HepG2 (cell line): ENCODE results near the gene FABP6. TPM values are rescaled to one million over a fixed set of nuclear protein-coding genes. Genes with fewer than 3 reads are reported as not detected.

Experiments
- AHR ChIP-seq: IDR thresholded peaks from 2 replicates; pipeline ENCODE4 v1.6.1; 2018; ENCODE audit warnings: missing genetic modification reagents, missing compliant biosample characterization
- CAMTA2 ChIP-seq: sonication (generic); formaldehyde crosslinking; IDR thresholded peaks from 2 replicates; pipeline ENCODE4 v1.4.0; 2020; ENCODE audit warnings: mild to moderate bottlenecking, missing genetic modification reagents, borderline replicate concordance
- CBX2 ChIP-seq, 2 experiments: fragments of 200-600 bp in 1 of 2; sonication (generic); formaldehyde crosslinking in 1 of 2; IDR thresholded peaks; 2 replicates each; pipeline versions ENCODE4 v1.7.0 to v1.8.1; 2018 to 2022; ENCODE audit warnings: low read depth in 2 of 2, low read length in 1 of 2, mild to moderate bottlenecking in 1 of 2, missing genetic modification reagents in 1 of 2
- CBX5 ChIP-seq: sonication (generic); formaldehyde crosslinking; IDR thresholded peaks from 2 replicates; pipeline ENCODE4 v1.4.0; 2020; ENCODE audit warnings: missing genetic modification reagents, borderline replicate concordance
- NRL ChIP-seq: sonication (generic); formaldehyde crosslinking; IDR thresholded peaks from 2 replicates; pipeline ENCODE4 v1.5.0; 2020; ENCODE audit warnings: missing genetic modification reagents, mild to moderate bottlenecking, moderate library complexity, borderline replicate concordance
- PHF8 ChIP-seq: sonication (generic); formaldehyde crosslinking; IDR thresholded peaks from 2 replicates; pipeline ENCODE4 v1.5.0; 2020; ENCODE audit warnings: missing genetic modification reagents
- POLR2AphosphoS2 ChIP-seq: IDR thresholded peaks from 2 replicates; pipeline ENCODE4 v1.6.1; 2011; ENCODE audit warnings: low read depth, low read length, improper control_type of control experiment
- RBM22 ChIP-seq: fragments of 200-400 bp; formaldehyde crosslinking; optimal IDR thresholded peaks from 2 replicates; pipeline ENCODE3; 2017; ENCODE audit warnings: mild to moderate bottlenecking, low read length, moderate library complexity
- SETDB1 ChIP-seq: sonication (generic); formaldehyde crosslinking; IDR thresholded peaks from 2 replicates; pipeline ENCODE4 v1.5.1; 2020; ENCODE audit warnings: missing genetic modification reagents, mild to moderate bottlenecking, borderline replicate concordance
- SOX6 ChIP-seq, 2 experiments: fragments of 450-650 bp in 1 of 2; sonication (generic) in 1 of 2; formaldehyde crosslinking in 1 of 2; IDR thresholded peaks; 2 replicates each; pipeline versions ENCODE4 v1.4.0 to v1.6.1; 2017 to 2020; ENCODE audit warnings: antibody characterized with exemption in 1 of 2, mild to moderate bottlenecking in 1 of 2, missing genetic modification reagents in 1 of 2
- SRY ChIP-seq: sonication (generic); formaldehyde crosslinking; IDR thresholded peaks from 2 replicates; pipeline ENCODE4 v1.8.0; 2022; ENCODE audit warnings: mild to moderate bottlenecking, missing genetic modification reagents
- TCF7 ChIP-seq: sonication (generic); IDR thresholded peaks from 2 replicates; pipeline ENCODE4 v1.6.1; 2016; ENCODE audit warnings: antibody characterized with exemption, low read depth
- XRCC5 ChIP-seq: fragments of 200-400 bp; formaldehyde crosslinking; optimal IDR thresholded peaks from 2 replicates; pipeline ENCODE3; 2017; ENCODE audit warnings: mild to moderate bottlenecking, low read length
- ZNF337 ChIP-seq: sonication (generic); formaldehyde crosslinking; IDR thresholded peaks from 2 replicates; pipeline ENCODE4 v1.5.1; 2020; ENCODE audit warnings: missing genetic modification reagents, low read depth, mild to moderate bottlenecking, borderline replicate concordance
- ZNF33A ChIP-seq: sonication (generic); formaldehyde crosslinking; IDR thresholded peaks from 2 replicates; pipeline ENCODE4 v1.5.1; 2020; ENCODE audit warnings: missing genetic modification reagents, mild to moderate bottlenecking, moderate library complexity, borderline replicate concordance
- ZNF383 ChIP-seq: sonication (generic); formaldehyde crosslinking; IDR thresholded peaks from 2 replicates; pipeline ENCODE4 v1.4.0; 2020; ENCODE audit warnings: missing genetic modification reagents, mild to moderate bottlenecking, borderline replicate concordance
- ZNF768 ChIP-seq: sonication (generic); formaldehyde crosslinking; IDR thresholded peaks from 2 replicates; pipeline ENCODE4 v1.4.0; 2020; ENCODE audit warnings: missing genetic modification reagents
- ZSCAN29 ChIP-seq: sonication (generic); formaldehyde crosslinking; conservative IDR thresholded peaks from 2 replicates; pipeline ENCODE4 v1.4.0; 2020; ENCODE audit warnings: mild to moderate bottlenecking, missing genetic modification reagents
- polyA plus RNA-seq, 8 experiments: library from polyadenylated mRNA; depleted of rRNA in 3 of 8; stranded (reverse) in 7 of 8; unstranded in 1 of 8; fragments of >200 nt; fragmentation: Illumina TruSeq in 4 of 8; extraction: Trizol in 4 of 8; gene quantifications; 2 replicates each; pipeline versions ENCODE4 v1.2.1 to v1.2.3, GENCODE V29; 2011 to 2016; ENCODE audit warnings: low read depth in 4 of 8, missing spikeins in 1 of 8, mixed read lengths in 1 of 8; ENCODE audit not compliant: insufficient read depth in 1 of 8
- total RNA-seq, 5 experiments: library from RNA; depleted of rRNA; stranded (reverse); fragments of >200 nt; fragmentation: Illumina TruSeq; extraction: Trizol; gene quantifications; 2 replicates each; pipeline ENCODE4 v1.2.3, GENCODE V29; 2016; ENCODE audit warnings: low read depth in 1 of 5
- TF ChIP-seq, protein P1 (sequence below), 2 experiments: sonication (generic) in 1 of 2; formaldehyde crosslinking in 1 of 2; IDR thresholded peaks; 2 replicates each; pipeline versions ENCODE4 v1.5.1 to v1.6.1; 2011 to 2020; ENCODE audit warnings: borderline replicate concordance in 1 of 2, low read depth in 1 of 2, low read length in 1 of 2, mild to moderate bottlenecking in 1 of 2, missing genetic modification reagents in 1 of 2, moderate library complexity in 1 of 2
- TF ChIP-seq, protein P2 (sequence below): sonication (generic); formaldehyde crosslinking; IDR thresholded peaks from 2 replicates; pipeline ENCODE4 v1.5.1; 2020; ENCODE audit warnings: mild to moderate bottlenecking, missing genetic modification reagents, moderate library complexity
- TF ChIP-seq, protein P3 (sequence below): IDR thresholded peaks from 2 replicates; pipeline ENCODE4 v1.6.1; 2016; ENCODE audit warnings: low read depth

Gene FABP6
- total and polyA plus RNA-seq, 2 of the 13 experiments (the other 11 are each of a cell fraction or from before 2014, with no cell fraction given) = 0.13 TPM; not detected in 1

DNA sequence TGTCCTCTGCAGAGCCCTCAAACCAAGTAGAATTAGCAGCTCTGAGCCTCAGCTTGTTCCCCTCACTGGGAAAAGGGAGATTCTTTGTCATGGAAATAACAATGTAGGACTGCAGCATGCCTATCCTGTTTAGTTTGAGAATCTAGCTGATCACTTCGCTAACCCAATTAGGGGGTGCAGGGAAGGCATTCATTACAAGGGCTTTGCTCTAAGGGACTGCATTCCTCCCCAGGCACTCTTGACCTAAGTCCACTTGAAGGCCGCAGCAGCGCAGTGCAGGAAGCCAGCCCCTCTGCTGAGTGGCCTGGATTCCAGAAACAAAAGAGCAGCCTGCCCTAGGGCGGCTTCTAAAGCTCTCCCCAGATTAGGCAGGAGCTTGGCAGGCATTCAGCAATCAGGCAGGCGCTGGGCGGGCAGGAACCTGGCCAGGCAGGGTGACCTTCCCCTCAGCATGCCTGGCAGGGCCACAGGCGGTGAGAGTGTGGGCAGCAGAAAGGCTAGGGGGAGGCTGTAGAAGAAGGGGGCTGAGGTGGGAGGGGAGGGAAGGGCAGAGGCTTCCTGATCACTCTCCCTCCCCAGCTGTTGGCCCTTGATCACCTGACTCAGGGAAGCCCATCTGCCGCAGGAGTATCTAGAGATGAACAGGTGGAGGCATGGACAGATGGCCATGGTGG, 58.2 kb downstream of the FABP6 start (continued):
- TF ChIP-seq CBX2 (IDR thresholded peaks at IDR 0.05; ENCODE audit: low read depth, low read length) (no peak), CBX2 (CRISPR knock-in tag; IDR thresholded peaks at IDR 0.05; ENCODE audit: low read depth) (no peak), NRL (CRISPR knock-in tag) (no peak), CAMTA2 (CRISPR knock-in tag) (no peak), SETDB1 (CRISPR knock-in tag) (no peak), SOX6 (IDR thresholded peaks at IDR 0.05) (no peak), SOX6 (CRISPR knock-in tag; IDR thresholded peaks at IDR 0.05) (peak; percentile 27; the same call in 1 of the 2 replicates), ZNF768 (peak; percentile 18; the same call in 1 of the 2 replicates), XRCC5 (peak; percentile 69), CBX5 (0 out of 2 replicates have a peak, but pooled peaks have one; percentile 35), RBM22 (no peak), ZNF337 (no peak), PHF8 (CRISPR knock-in tag) (no peak), AHR (no peak), ZSCAN29 (CRISPR knock-in tag) (no peak), TCF7 (no peak), POLR2AphosphoS2 (no peak), ZNF33A (CRISPR knock-in tag) (no peak), ZNF383 (CRISPR knock-in tag) (no peak), SRY (CRISPR knock-in tag) (no peak)
- TF ChIP-seq, protein P1, sequence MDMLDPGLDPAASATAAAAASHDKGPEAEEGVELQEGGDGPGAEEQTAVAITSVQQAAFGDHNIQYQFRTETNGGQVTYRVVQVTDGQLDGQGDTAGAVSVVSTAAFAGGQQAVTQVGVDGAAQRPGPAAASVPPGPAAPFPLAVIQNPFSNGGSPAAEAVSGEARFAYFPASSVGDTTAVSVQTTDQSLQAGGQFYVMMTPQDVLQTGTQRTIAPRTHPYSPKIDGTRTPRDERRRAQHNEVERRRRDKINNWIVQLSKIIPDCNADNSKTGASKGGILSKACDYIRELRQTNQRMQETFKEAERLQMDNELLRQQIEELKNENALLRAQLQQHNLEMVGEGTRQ (IDR thresholded peaks at IDR 0.05; ENCODE audit: low read depth, low read length) = no peak
- TF ChIP-seq, protein P1 (CRISPR knock-in tag; IDR thresholded peaks at IDR 0.05; ENCODE audit: borderline replicate concordance) = no peak
- TF ChIP-seq, protein P2, sequence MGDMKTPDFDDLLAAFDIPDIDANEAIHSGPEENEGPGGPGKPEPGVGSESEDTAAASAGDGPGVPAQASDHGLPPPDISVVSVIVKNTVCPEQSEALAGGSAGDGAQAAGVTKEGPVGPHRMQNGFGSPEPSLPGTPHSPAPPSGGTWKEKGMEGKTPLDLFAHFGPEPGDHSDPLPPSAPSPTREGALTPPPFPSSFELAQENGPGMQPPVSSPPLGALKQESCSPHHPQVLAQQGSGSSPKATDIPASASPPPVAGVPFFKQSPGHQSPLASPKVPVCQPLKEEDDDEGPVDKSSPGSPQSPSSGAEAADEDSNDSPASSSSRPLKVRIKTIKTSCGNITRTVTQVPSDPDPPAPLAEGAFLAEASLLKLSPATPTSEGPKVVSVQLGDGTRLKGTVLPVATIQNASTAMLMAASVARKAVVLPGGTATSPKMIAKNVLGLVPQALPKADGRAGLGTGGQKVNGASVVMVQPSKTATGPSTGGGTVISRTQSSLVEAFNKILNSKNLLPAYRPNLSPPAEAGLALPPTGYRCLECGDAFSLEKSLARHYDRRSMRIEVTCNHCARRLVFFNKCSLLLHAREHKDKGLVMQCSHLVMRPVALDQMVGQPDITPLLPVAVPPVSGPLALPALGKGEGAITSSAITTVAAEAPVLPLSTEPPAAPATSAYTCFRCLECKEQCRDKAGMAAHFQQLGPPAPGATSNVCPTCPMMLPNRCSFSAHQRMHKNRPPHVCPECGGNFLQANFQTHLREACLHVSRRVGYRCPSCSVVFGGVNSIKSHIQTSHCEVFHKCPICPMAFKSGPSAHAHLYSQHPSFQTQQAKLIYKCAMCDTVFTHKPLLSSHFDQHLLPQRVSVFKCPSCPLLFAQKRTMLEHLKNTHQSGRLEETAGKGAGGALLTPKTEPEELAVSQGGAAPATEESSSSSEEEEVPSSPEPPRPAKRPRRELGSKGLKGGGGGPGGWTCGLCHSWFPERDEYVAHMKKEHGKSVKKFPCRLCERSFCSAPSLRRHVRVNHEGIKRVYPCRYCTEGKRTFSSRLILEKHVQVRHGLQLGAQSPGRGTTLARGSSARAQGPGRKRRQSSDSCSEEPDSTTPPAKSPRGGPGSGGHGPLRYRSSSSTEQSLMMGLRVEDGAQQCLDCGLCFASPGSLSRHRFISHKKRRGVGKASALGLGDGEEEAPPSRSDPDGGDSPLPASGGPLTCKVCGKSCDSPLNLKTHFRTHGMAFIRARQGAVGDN (CRISPR knock-in tag) = peak; percentile 51
- TF ChIP-seq, protein P3, sequence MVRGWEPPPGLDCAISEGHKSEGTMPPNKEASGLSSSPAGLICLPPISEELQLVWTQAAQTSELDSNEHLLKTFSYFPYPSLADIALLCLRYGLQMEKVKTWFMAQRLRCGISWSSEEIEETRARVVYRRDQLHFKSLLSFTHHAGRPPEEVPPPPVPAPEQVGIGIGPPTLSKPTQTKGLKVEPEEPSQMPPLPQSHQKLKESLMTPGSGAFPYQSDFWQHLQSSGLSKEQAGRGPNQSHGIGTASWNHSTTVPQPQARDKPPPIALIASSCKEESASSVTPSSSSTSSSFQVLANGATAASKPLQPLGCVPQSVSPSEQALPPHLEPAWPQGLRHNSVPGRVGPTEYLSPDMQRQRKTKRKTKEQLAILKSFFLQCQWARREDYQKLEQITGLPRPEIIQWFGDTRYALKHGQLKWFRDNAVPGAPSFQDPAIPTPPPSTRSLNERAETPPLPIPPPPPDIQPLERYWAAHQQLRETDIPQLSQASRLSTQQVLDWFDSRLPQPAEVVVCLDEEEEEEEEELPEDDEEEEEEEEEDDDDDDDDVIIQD (CRISPR knock-in tag) = no peak
